Kidney epithelial cell (primary cell): ENCODE data around the gene GCK. TPM values are rescaled to one million over a fixed set of nuclear protein-coding genes. Genes with fewer than 3 reads are reported as not detected.

Experiments used
- DNase-seq: peaks from one replicate; pipeline ENCODE4 v3.0.0-alpha.2; 2010; ENCODE audit warnings: low read depth
- H3K27me3 ChIP-seq: 2 replicates; pipeline ENCODE4 v1.6.0; 2011; ENCODE audit warnings: low read length; ENCODE audit not compliant: control insufficient read depth, insufficient read depth
- H3K36me3 ChIP-seq: 2 replicates; pipeline ENCODE4 v1.5.1; 2011; ENCODE audit warnings: low read length; ENCODE audit not compliant: control insufficient read depth, insufficient read depth
- H3K4me3 ChIP-seq: 2 replicates; pipeline ENCODE4 v1.5.1; 2011; ENCODE audit warnings: low read depth, mild to moderate bottlenecking, control low read depth, low read length
- CTCF ChIP-seq: IDR thresholded peaks from 2 replicates; pipeline ENCODE4 v1.5.1; 2011; ENCODE audit warnings: mild to moderate bottlenecking, moderate library complexity, low read length, control low read depth, inconsistent platforms; ENCODE audit not compliant: insufficient read depth, poor library complexity, severe bottlenecking
- total RNA-seq: library from RNA; depleted of rRNA; stranded (reverse); fragments of >200 nt; gene quantifications from 2 replicates; pipeline ENCODE4 v1.2.3, GENCODE V29; 2015

The GCK gene
- total RNA-seq, 1 donor from 2014 or later: 2.3 TPM

- TF ChIP-seq CTCF: no peak
- Histone ChIP-seq H3K27me3 (peaks cover 36% of the 10 kb centered on the region), H3K4me3 (no peak overlapping the region), H3K36me3 (no peaks in the 10 kb centered on the region)
- DNase-seq: no peak
Observed at GRCh38 chr7:44224974-44225565, 35.8 kb upstream of the GCK start.

- H3K27me3 ChIP-seq: peaks cover 32% of the 10 kb centered on the region
- no peak for DNase-seq
- H3K4me3 ChIP-seq: no peak overlapping the region
- H3K36me3 ChIP-seq: no peaks in the 10 kb centered on the region
- no peak for TF ChIP-seq CTCF
Observed at GRCh38 chr7:44224080-44224973, 35.1 kb upstream of the GCK start.

- no peak for DNase-seq
- H3K36me3 ChIP-seq: no peaks in the 10 kb centered on the region
- H3K27me3 ChIP-seq: peaks cover 32% of the 10 kb centered on the region
- no peak overlapping the region for H3K4me3 ChIP-seq
- no peak for TF ChIP-seq CTCF
Observed at GRCh38 chr7:44223362-44224079, 34.3 kb upstream of the GCK start.

- DNase-seq: no peak
- H3K27me3 ChIP-seq: peaks cover 32% of the 10 kb centered on the region
- no peak for TF ChIP-seq CTCF
- H3K4me3 ChIP-seq: no peak overlapping the region
- H3K36me3 ChIP-seq: no peaks in the 10 kb centered on the region
Observed at GRCh38 chr7:44222776-44223261, 33.6 kb upstream of the GCK start.

GRCh38 chr7:44222074-44222473 lies 32.8 kb upstream of the GCK start:
- H3K36me3 ChIP-seq: no peaks in the 10 kb centered on the region
- TF ChIP-seq CTCF: no peak
- peaks cover 32% of the 10 kb centered on the region for H3K27me3 ChIP-seq
- no peak for DNase-seq
- H3K4me3 ChIP-seq: no peak overlapping the region
